PC-9 (cell line): Measurements from ENCODE around the gene USF3. TPM values are rescaled to one million over a fixed set of nuclear protein-coding genes. Genes with fewer than 3 reads are reported as not detected.

ENCODE experiments used
- BruUV-seq: library from RNA; stranded (reverse); fragments of 400-500 nt; replicated peaks from 2 replicates; lab custom pipeline; 2021; lab: Mats Ljungman, UMichigan
- CTCF ChIA-PET: fragments of 300-600 bp; sonication (Branson Sonifier 250); formaldehyde crosslinking; loops from one replicate; lab custom pipeline; 2022; ENCODE audit warnings: antibody characterized with exemption; lab: Charles Lee
- POLR2A ChIA-PET: fragments of 300-600 bp; sonication (Branson Sonifier 250); formaldehyde crosslinking; loops from one replicate; lab custom pipeline; 2022; ENCODE audit warnings: antibody characterized with exemption; ENCODE audit not compliant: unreplicated experiment; lab: Charles Lee
- DNase-seq, 2 experiments: peaks; one replicate each; pipeline versions ENCODE4 v3.0.0 to v3.0.0-alpha.2; 2015 to 2022; ENCODE audit warnings: mixed read lengths in 1 of 2
- H2AFZ ChIP-seq: fragments of 200-600 bp; sonication (generic); 2 replicates; pipeline ENCODE4 v1.8.1; 2017; ENCODE audit warnings: antibody characterized with exemption
- H3F3A ChIP-seq: fragments of 200-600 bp; sonication (generic); 2 replicates; pipeline ENCODE4 v1.8.1; 2017; ENCODE audit warnings: antibody characterized with exemption, mild to moderate bottlenecking, low read depth; ENCODE audit not compliant: insufficient read depth
- H3K27ac ChIP-seq: fragments of 200-600 bp; sonication (generic); 2 replicates; pipeline ENCODE4 v1.6.1; 2016; ENCODE audit warnings: mixed run types
- H3K27me3 ChIP-seq: fragments of 200-600 bp; sonication (generic); 2 replicates; pipeline ENCODE4 v1.6.1; 2016; ENCODE audit warnings: low read depth, mixed run types; ENCODE audit not compliant: insufficient read depth
- H3K36me3 ChIP-seq: fragments of 200-600 bp; sonication (generic); 2 replicates; pipeline ENCODE4 v1.6.1; 2016; ENCODE audit warnings: low read depth, mixed run types
- H3K4me1 ChIP-seq: fragments of 200-600 bp; sonication (generic); replicated peaks from 2 replicates; pipeline ENCODE4 v1.6.1; 2016; ENCODE audit warnings: mixed run types; ENCODE audit not compliant: insufficient read depth
- H3K4me2 ChIP-seq: fragments of 200-600 bp; sonication (generic); 2 replicates; pipeline ENCODE4 v1.6.1; 2017; ENCODE audit warnings: mixed run types
- H3K4me3 ChIP-seq: fragments of 200-600 bp; sonication (generic); 2 replicates; pipeline ENCODE4 v1.6.1; 2016; ENCODE audit warnings: mixed run types
- H3K79me2 ChIP-seq: fragments of 200-600 bp; sonication (generic); 2 replicates; pipeline ENCODE4 v1.6.1; 2017; ENCODE audit warnings: low read depth, mixed run types
- H3K9me2 ChIP-seq: fragments of 200-600 bp; sonication (generic); 2 replicates; pipeline ENCODE4 v1.8.1; 2017; ENCODE audit warnings: mild to moderate bottlenecking; ENCODE audit not compliant: insufficient read depth
- H3K9me3 ChIP-seq: fragments of 200-600 bp; sonication (generic); 2 replicates; pipeline ENCODE4 v1.8.1; 2016; ENCODE audit warnings: low read depth; ENCODE audit not compliant: insufficient read depth
- H4K20me1 ChIP-seq: fragments of 200-600 bp; sonication (generic); 2 replicates; pipeline ENCODE4 v1.8.1; 2017; ENCODE audit not compliant: insufficient read depth
- CTCF ChIP-seq: fragments of 200-600 bp; sonication (generic); conservative IDR thresholded peaks from 2 replicates; pipeline ENCODE4 v1.6.1; 2017; ENCODE audit warnings: mixed run types, antibody characterized with exemption, mild to moderate bottlenecking, moderate library complexity
- EZH2 ChIP-seq: fragments of 200-600 bp; sonication (generic); IDR thresholded peaks from 2 replicates; pipeline ENCODE4 v1.8.0; 2017; ENCODE audit warnings: antibody characterized with exemption, low read depth
- intact Hi-C: fragments of 100-400 bp; cut with micrococcal nuclease; formaldehyde crosslinking; loops from one replicate; pipeline ENCODE4 v1.10.0; 2022; ENCODE audit not compliant: unreplicated experiment
- total RNA-seq: library from RNA; stranded (reverse); gene quantifications from 2 replicates; pipeline ENCODE4 v1.2.3, GENCODE V29; 2021

The USF3 gene
- total RNA-seq, 1 experiment from 2014 or later = 12.8 TPM

DNA sequence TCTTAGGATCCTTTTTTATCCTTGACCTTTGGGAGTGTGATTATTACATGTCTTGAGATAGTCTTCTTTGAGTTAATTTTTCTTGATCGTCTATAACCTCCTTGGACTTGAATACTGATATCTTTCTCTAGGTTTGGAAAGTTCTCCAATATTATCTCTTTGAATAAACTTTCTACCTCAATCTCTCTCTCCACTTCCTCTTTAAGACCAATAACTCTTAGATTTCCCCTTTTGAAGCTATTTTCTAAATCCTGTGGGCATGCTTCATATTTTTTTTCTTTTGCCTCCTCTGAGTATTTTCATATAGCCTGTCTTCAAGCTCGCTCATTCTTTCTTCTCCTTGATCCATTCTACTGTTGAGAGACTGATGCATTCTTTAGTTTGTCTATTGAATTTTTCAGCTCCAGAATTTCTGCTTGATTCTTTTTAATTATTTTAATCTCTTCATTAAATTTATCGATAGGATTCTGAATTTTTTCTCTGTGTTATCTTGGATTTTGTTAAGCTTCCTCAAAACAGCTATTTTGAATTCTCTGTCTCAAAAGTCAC, 12.1 kb downstream of the USF3 start:
- Histone ChIP-seq H3K4me3 (no peak overlapping the region), H3K4me2 (no peak overlapping the region), H4K20me1 (no peaks in the 10 kb centered on the region), H3K36me3 (no peaks in the 10 kb centered on the region), H3K9me3 (no peaks in the 10 kb centered on the region), H2AFZ (no peak overlapping the region), H3K9me2 (no peaks in the 10 kb centered on the region), H3K27ac (no peak overlapping the region), H3K79me2 (no peaks in the 10 kb centered on the region), H3K27me3 (no peaks in the 10 kb centered on the region), H3K4me1 (no peaks in the 10 kb centered on the region), H3F3A (no peaks in the 10 kb centered on the region)
- ChIA-PET CTCF (interaction anchor here (0.5 kb wide), 1 partner anchor 60 kb away, joined by 3 read pairs; no protein-coding TSS in a partner anchor), POLR2A (interaction anchor here (0.6 to 0.7 kb wide), 2 partner anchors 12 to 1748 kb away, joined by 3 to 10 read pairs; no protein-coding TSS in a partner anchor)
- DNase-seq = no peak
- BruUV-seq = no TSS peak
- no peak for TF ChIP-seq EZH2
- TF ChIP-seq CTCF = no peak
- intact Hi-C loops = no loop called here

- TF ChIP-seq CTCF (no peak), EZH2 (no peak)
- no peaks in the 10 kb centered on the region for H3K9me3 ChIP-seq
- no peak overlapping the region for H2AFZ ChIP-seq
- H3K79me2 ChIP-seq = no peaks in the 10 kb centered on the region
- no peak for DNase-seq
- no peaks in the 10 kb centered on the region for H3K36me3 ChIP-seq
- intact Hi-C loops = no loop called here
- no peaks in the 10 kb centered on the region for H4K20me1 ChIP-seq
- H3K4me3 ChIP-seq = no peak overlapping the region
- H3K27me3 ChIP-seq = no peaks in the 10 kb centered on the region
- BruUV-seq = no TSS peak
- POLR2A ChIA-PET = interaction anchor here (0.6 kb wide), 1 partner anchor 9 kb away, joined by 21 read pairs; no protein-coding TSS in a partner anchor
- no peaks in the 10 kb centered on the region for H3K4me1 ChIP-seq
- H3K9me2 ChIP-seq = no peaks in the 10 kb centered on the region
- CTCF ChIA-PET = no interaction called here
- no peak overlapping the region for H3K4me2 ChIP-seq
- H3K27ac ChIP-seq = no peak overlapping the region
- no peaks in the 10 kb centered on the region for H3F3A ChIP-seq
Measured at GRCh38 chr3:113678773-113679172, 17.7 kb downstream of the USF3 start.

DNA sequence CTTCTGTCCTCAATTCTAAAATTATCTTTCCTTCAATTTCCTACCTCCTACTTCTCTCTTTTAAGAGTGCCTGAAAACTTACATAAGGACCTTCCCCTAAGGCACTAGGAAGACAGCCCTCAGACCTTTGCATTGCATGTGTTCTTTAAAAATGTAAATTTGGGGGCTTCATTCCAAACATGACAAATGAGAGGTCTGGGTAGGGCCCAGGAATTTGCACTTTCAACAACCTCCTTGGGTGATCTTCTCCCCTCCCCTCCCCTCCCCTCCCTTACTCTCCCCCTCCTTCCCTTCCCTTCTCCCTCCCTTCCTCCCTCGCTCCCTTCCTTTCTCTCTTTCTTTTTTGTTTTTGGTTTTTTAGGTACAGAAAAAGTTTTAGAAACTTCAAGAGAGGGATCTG, 18.7 kb downstream of the USF3 start:
- Histone ChIP-seq H3F3A (no peaks in the 10 kb centered on the region), H3K27ac (no peak overlapping the region), H3K27me3 (no peaks in the 10 kb centered on the region), H3K4me2 (no peak overlapping the region), H4K20me1 (no peaks in the 10 kb centered on the region), H3K9me2 (no peaks in the 10 kb centered on the region), H2AFZ (no peak overlapping the region), H3K4me3 (no peak overlapping the region), H3K4me1 (no peaks in the 10 kb centered on the region), H3K9me3 (no peaks in the 10 kb centered on the region), H3K79me2 (no peaks in the 10 kb centered on the region), H3K36me3 (0 out of 2 replicates have a peak, but pooled peaks cover 5% of the 10 kb centered on the region)
- intact Hi-C loops = no loop called here
- BruUV-seq = no TSS peak
- TF ChIP-seq CTCF (no peak), EZH2 (no peak)
- DNase-seq = no peak
- ChIA-PET POLR2A (no interaction called here), CTCF (no interaction called here)
